HUDEP-2 (cell line): ENCODE data around the gene CARD19.

ENCODE experiments used
- DNase-seq, 76 experiments: peaks; one replicate each; lab custom pipeline; 2025; ENCODE audit not compliant: unreplicated experiment in 76 of 76; lab: John Stamatoyannopoulos, UW

CARD19 gene

GRCh38 chr9:93086447-93087224 is 9.4 kb upstream of the CARD19 start:
- no peak for DNase-seq

DNA sequence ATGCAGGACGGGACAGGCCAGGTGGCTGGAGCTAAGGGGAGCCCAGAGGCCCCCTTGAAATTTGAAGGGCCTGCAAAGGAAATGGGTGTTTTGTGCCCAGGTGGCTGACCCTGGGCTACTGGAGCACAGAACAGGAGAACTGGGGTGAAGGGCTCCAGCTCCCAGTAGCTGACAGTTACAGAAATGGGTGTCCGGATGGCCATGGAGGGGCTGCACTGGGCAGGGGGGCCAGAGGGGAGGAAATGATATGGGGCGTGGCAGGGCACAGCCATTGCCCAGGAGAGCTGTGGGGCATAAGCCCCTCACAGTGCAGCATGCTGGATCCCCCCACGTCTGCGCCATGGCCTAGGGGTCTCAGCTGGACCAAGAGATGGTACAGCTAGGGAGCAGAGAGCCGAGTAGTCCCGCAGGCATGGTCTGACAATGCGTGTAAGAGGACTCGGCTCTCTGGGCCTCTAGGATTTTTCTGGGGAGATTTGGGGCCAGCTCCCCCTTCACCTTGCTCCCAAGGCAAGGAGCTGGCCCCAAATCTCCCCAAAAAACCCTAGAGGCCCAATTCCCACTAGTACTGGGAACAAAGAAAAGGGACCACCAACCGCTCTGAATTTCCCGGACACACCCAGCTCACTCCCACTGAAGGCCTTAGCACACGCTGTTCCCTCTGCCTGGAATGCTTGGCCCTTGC is 7.9 kb upstream of the CARD19 start:
- DNase-seq, result no peak

- no peak for DNase-seq
Measured at GRCh38 chr9:93088656-93089015, 7.4 kb upstream of the CARD19 start.

DNA sequence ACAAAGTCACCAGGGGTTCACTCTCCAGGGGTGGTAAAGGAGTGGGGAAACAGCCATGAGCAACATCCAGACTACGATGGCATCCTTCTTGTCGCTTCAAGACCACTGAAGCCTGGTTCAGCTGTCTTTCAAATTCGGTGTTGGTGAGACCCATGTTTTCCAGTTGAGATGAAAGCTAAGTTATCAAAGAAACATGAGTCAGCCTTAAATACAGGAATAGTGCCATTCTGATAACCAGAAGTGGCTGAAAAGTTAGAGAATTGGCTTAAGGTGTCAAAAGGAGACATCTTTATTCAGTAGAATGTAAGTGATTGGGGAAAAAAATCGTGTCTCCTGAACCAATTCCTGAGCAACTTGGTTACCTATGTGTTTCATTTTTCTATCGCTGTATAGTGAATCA is 7.0 kb upstream of the CARD19 start:
- DNase-seq, result no peak

- no peak for DNase-seq
Measured at GRCh38 chr9:93089481-93089991, 6.5 kb upstream of the CARD19 start.

DNA sequence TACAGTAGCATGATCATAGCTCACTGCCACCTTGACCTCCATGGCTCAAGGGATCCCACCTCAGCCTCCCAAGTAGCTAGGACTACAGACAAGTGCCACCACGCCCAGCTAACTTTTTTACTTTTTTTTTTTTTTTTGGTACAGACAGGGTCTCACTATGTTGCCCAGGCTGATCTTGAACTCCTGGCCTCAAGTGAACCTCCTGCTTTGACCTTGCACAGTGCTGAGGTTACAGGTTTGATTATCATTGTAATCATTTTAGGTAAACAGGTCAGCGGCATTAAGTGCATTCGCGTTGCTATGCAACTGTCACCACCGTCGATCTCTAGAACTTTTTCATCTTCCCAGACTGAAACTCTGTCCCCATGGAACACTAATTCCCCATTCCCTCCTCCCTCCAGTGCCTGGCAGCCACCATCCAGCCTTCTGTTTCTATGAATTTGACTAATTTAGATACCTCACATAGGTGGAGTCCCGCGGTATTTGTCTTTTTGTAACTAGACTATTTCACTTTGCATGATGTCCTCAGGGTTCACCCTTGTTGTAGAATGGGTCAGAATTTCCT is 5.8 kb upstream of the CARD19 start:
- DNase-seq, result no peak

DNA sequence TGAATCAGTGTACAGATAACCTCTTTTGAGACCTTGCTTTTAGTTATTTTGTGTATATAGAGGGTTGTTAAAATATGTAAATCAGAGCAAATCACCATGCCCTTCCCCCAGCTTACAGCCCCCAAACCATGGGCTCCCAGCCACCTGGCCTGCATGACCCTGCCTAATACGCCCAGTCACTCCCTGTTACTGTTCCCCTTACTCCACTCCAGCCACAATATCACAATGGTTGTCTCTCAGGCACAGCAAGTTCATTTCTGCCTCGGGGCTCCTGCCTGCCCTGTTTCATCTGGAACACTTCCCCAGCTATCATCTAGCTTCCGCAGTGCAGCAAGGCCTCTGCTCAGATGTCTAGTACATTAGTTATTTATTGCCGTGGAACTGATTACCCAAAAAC is 5.0 kb upstream of the CARD19 start:
- no peak for DNase-seq

- peak in 14 of 76 experiments; percentile 0 to 50 (median 20) for DNase-seq
Measured at GRCh38 chr9:93091453-93092081, 4.5 kb upstream of the CARD19 start.

GRCh38 chr9:93092251-93092991 is 3.6 kb upstream of the CARD19 start:
- DNase-seq, result no peak

GRCh38 chr9:93093127-93093876 is 2.7 kb upstream of the CARD19 start:
- DNase-seq, result peak in 13 of 76 experiments; percentile 1 to 43 (median 11)

DNA sequence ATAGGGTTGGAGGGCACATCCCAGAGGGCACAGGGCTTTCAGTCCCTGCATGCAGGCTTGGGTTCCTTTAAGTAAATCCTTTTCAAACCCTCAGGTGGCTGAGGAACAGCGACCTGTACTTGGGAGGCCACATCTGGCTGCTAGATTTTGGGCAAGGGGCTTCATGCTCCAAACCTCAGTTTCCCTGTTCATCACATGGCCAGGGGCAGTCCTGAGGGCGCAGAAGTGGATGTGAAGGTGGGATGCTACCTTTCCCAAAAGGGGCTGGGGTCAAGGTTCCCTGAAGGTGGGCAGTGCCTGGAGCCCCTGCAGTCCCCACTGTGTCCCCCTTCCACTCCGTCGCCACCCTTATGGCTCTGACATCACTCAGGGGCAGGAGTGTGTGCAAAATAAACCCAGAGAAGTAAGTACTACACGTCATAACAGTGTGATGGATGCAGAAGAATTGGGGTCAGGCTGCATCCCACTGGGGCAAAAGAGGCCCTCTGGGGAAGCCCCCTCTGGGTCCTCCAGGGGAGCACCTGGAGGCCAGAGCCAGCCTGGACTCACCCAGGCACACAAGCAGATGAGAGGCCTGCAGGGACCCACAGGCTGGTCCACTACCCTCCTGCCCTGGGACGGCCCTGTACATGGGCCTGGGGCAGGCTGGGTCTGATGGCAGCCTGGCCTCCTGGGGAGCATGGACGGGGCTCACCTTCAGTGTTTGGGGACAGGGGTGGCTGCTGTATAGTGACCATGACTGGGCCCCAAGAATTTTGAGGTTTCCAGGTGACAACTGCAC is 1.9 kb upstream of the CARD19 start:
- DNase-seq, result no peak

DNA sequence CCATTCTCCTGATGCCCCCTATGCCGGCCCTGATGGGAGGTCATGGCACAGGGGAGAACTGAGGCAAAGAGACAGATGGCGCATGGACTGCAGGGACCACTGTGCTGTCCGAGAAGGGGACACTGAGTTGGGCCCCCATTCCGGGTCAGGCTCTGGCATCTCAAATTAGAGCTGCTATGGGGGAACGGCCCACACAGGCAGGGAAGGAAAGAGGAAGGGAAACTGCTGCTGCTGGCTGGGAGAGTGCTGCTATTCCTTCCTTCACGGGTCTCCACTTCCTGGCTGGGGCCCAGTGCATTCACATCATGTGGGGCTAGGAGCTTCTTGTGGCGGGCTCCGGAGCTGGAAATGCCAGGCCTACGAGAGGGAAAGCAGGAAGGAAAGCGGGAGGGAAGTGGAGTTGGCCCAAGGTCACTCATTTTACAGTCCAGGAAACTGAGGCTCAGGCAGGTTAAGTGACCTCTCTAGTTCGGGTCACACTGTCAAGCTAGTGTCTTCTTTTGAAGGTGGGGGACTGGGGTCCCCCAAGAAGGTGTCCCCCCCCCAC is 1.3 kb upstream of the CARD19 start:
- DNase-seq, result no peak

GRCh38 chr9:93095205-93096130 is 549 bp upstream of the CARD19 start:
- peak; percentile 57 to 100 (median 99) for DNase-seq

DNA sequence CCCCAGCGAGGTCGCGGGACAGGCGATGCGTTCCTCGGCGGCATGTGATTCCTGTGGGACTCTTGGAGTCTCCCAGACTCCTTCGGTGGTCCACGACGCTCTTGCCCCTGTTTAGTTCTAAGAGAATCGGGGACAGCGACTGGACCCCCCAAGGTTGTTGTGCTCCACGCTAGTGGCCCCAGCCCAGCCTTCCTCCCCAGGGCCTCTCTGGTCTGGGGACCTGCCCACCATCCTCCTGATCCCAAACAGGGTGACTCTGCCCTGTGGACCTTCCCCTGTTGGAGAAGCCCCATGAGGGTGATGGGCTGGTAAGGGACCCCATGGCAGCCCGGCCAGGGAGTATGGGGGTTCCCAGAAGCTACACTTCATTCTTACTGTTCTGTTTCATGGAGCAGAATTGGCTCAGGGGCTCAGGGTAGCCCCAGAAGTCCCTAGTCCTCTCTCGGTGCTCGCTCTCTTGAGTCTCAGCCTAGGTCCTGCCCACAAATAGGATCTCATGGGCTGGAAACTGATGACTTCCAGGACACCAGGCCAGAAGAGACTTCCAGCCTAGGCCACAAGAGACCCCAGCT is 880 bp downstream of the CARD19 start:
- DNase-seq, result no peak

DNA sequence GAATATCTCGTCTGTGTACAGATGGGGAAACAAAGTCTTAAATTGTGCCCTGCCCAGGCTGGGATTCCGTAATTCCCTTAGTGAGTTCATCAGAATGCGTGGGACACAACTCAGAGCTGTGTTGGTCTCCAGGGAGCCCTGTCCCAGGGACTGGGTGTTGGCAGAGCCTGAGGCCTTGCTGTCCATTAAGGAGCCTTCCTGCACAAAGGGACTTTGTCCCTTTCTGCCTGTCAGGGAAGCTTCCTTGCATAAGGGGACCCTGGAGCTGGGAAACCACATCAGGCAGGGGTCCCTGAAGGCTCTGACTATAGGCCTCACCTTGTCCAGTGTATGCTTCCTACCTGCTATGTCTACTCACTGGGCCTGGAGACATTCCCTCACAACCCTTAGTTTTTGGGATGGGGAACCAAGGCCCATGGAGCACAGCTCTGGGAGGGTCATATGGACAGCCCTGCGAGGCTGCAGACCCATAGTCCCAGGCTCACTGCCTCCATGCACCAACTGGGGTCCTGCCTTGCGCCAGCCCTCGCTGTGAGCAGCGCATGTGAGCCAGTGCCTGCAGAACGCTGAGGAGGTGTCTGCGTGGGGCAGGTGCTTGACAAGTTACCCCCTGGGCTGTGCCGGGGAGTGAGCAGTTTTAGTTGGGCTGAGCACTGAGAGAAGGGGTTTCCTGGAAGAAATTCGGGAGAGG is 1.6 kb downstream of the CARD19 start:
- DNase-seq, result no peak

- DNase-seq, result peak in 62 of 76 experiments; percentile 3 to 76 (median 46)
Measured at GRCh38 chr9:93098236-93098946, 2.4 kb downstream of the CARD19 start.
